HCT116 (cell line): ENCODE measurements around the gene EHD4. TPM values are rescaled to one million over a fixed set of nuclear protein-coding genes. Genes with fewer than 3 reads are reported as not detected.

ENCODE experiments used
- ATAC-seq: fragments of 200-7000 bp; cut with Tn5 transposase; 2 replicates; pipeline ENCODE4 v1.9.1; 2020; ENCODE audit warnings: mild to moderate bottlenecking, moderate library complexity
- BruUV-seq: library from RNA; stranded (reverse); fragments of 400-500 nt; replicated peaks from 2 replicates; lab custom pipeline; 2021; lab: Mats Ljungman, UMichigan
- CTCF ChIA-PET: fragments of 300-600 bp; sonication (Branson Sonifier 250); formaldehyde crosslinking; loops from one replicate; lab custom pipeline; 2021; ENCODE audit warnings: antibody characterized with exemption; lab: Charles Lee
- POLR2A ChIA-PET: fragments of 300-600, 350-600 bp; sonication (Branson Sonifier 250); formaldehyde crosslinking; loops from one replicate; lab custom pipeline; 2021; ENCODE audit warnings: antibody characterized with exemption; lab: Charles Lee
- RAD21 ChIA-PET, 2 experiments: fragments of 300-600 bp; sonication (Branson Sonifier 250); formaldehyde crosslinking; loops; one replicate each; lab custom pipeline; 2023; ENCODE audit warnings: low total read pairs in 2 of 2; ENCODE audit not compliant: uncharacterized antibody in 2 of 2, unreplicated experiment in 2 of 2, low non-redundant PET in 1 of 2; lab: Charles Lee
- DNase-seq: peaks from one replicate; pipeline ENCODE4 v3.0.0-alpha.2; 2010; ENCODE audit warnings: low read depth, low spot score
- H2AFZ ChIP-seq: fragments of 200-600 bp; shearing (Covaris generic), sonication (generic); 2 replicates; pipeline ENCODE4 v1.6.1; 2017; ENCODE audit warnings: low read depth, mixed run types, mixed read lengths, antibody characterized with exemption, low read length; ENCODE audit not compliant: poor library complexity, severe bottlenecking
- H3K27ac ChIP-seq: 2 replicates; pipeline ENCODE4 v1.5.1; 2012; ENCODE audit warnings: low read depth, low read length
- H3K27me3 ChIP-seq: fragments of 200-600 bp; sonication (generic); 2 replicates; pipeline ENCODE4 v1.6.1; 2016; ENCODE audit warnings: mixed run types, low read length, mixed read lengths; ENCODE audit not compliant: insufficient read depth
- H3K36me3 ChIP-seq, 2 experiments: fragments of 200-500 bp in 1 of 2; fragments of 200-600 bp in 1 of 2; sonication (Bioruptor generic) in 1 of 2; sonication (generic) in 1 of 2; 2 replicates each; pipeline versions ENCODE4 v1.5.1 to v1.6.1; 2014 to 2016; ENCODE audit warnings: low read length in 2 of 2, inconsistent platforms in 1 of 2, mixed read lengths in 1 of 2, mixed run types in 1 of 2; ENCODE audit not compliant: insufficient read depth in 2 of 2, control insufficient read depth in 1 of 2
- H3K4me1 ChIP-seq, 2 experiments: fragments of 200-600 bp in 1 of 2; sonication (generic) in 1 of 2; 2 replicates each; pipeline versions ENCODE4 v1.5.1 to v1.6.1; 2012 to 2017; ENCODE audit warnings: low read length in 2 of 2, inconsistent platforms in 1 of 2, mild to moderate bottlenecking in 1 of 2, mixed read lengths in 1 of 2, mixed run types in 1 of 2, moderate library complexity in 1 of 2; ENCODE audit not compliant: insufficient read depth in 2 of 2, control insufficient read depth in 1 of 2
- H3K4me2 ChIP-seq: fragments of 200-600 bp; sonication (generic); 2 replicates; pipeline ENCODE4 v1.6.1; 2017; ENCODE audit warnings: mixed run types, low read length, mixed read lengths
- H3K4me3 ChIP-seq, 2 experiments: fragments of 200-600 bp in 1 of 2; sonication (generic) in 1 of 2; replicated peaks in 1 of 2; 2 replicates each; pipeline ENCODE4 v1.5.1; 2011 to 2016; ENCODE audit warnings: low read length in 2 of 2, control low read depth in 1 of 2, low read depth in 1 of 2, mild to moderate bottlenecking in 1 of 2, mixed read lengths in 1 of 2, mixed run types in 1 of 2
- H3K79me2 ChIP-seq: fragments of 200-600 bp; sonication (generic); 2 replicates; pipeline ENCODE4 v1.6.1; 2017; ENCODE audit warnings: mild to moderate bottlenecking, mixed run types, low read length, moderate library complexity, mixed read lengths; ENCODE audit not compliant: insufficient read depth
- H3K9ac ChIP-seq: fragments of 200-600 bp; sonication (generic); 2 replicates; pipeline ENCODE4 v1.6.1; 2016; ENCODE audit warnings: low read length, mixed read lengths
- H3K9me2 ChIP-seq: fragments of 200-600 bp; sonication (generic), shearing (Covaris generic); 2 replicates; pipeline ENCODE4 v1.6.1; 2017; ENCODE audit warnings: mixed run types, mild to moderate bottlenecking, moderate library complexity; ENCODE audit not compliant: insufficient read depth
- H3K9me3 ChIP-seq, 2 experiments: fragments of 200-500 bp in 1 of 2; fragments of 200-600 bp in 1 of 2; sonication (Bioruptor generic) in 1 of 2; sonication (generic) in 1 of 2; 2 replicates each; pipeline ENCODE4 v1.6.1; 2014 to 2017; ENCODE audit warnings: low read length in 2 of 2, mixed read lengths in 2 of 2, inconsistent platforms in 1 of 2, low read depth in 1 of 2, mild to moderate bottlenecking in 1 of 2, mixed run types in 1 of 2, moderate library complexity in 1 of 2; ENCODE audit not compliant: control insufficient read depth in 1 of 2, insufficient read depth in 1 of 2
- H4K20me1 ChIP-seq: fragments of 200-600 bp; sonication (generic), shearing (Covaris generic); 2 replicates; pipeline ENCODE4 v1.6.1; 2017; ENCODE audit warnings: mixed run types, mild to moderate bottlenecking, moderate library complexity; ENCODE audit not compliant: insufficient read depth
- ATF3 ChIP-seq: IDR thresholded peaks from 2 replicates; pipeline ENCODE4 v1.6.1; 2012
- CBX3 ChIP-seq: IDR thresholded peaks from 2 replicates; pipeline ENCODE4 v1.6.1; 2012; ENCODE audit warnings: low read depth
- CEBPB ChIP-seq: IDR thresholded peaks from 2 replicates; pipeline ENCODE4 v1.6.1; 2012; ENCODE audit warnings: low read depth
- EGR1 ChIP-seq: IDR thresholded peaks from 2 replicates; pipeline ENCODE4 v1.6.1; 2012; ENCODE audit warnings: low read depth
- ELF1 ChIP-seq: IDR thresholded peaks from 2 replicates; pipeline ENCODE4 v1.6.1; 2012; ENCODE audit warnings: low read depth, borderline replicate concordance
- FOSL1 ChIP-seq: IDR thresholded peaks from 2 replicates; pipeline ENCODE4 v1.6.1; 2012; ENCODE audit warnings: low read depth
- JUND ChIP-seq: IDR thresholded peaks from 2 replicates; pipeline ENCODE4 v1.6.1; 2012
- POLR2A ChIP-seq: IDR thresholded peaks from 2 replicates; pipeline ENCODE4 v1.7.0; 2011; ENCODE audit warnings: borderline replicate concordance; ENCODE audit not compliant: insufficient read depth, insufficient read length; ENCODE audit errors: extremely low read depth
- SIN3A ChIP-seq: IDR thresholded peaks from 2 replicates; pipeline ENCODE4 v1.6.1; 2012; ENCODE audit warnings: low read depth
- SRF ChIP-seq: IDR thresholded peaks from 2 replicates; pipeline ENCODE4 v1.6.1; 2012; ENCODE audit warnings: low read depth
- YY1 ChIP-seq: IDR thresholded peaks from 2 replicates; pipeline ENCODE4 v1.6.1; 2011; ENCODE audit warnings: low read length, low read depth, moderate library complexity, mild to moderate bottlenecking; ENCODE audit not compliant: insufficient replicate concordance; ENCODE audit errors: extremely low read depth
- ZBTB33 ChIP-seq: IDR thresholded peaks from 2 replicates; pipeline ENCODE4 v1.6.1; 2011; ENCODE audit warnings: mild to moderate bottlenecking, low read length, moderate library complexity; ENCODE audit not compliant: insufficient replicate concordance; ENCODE audit errors: extremely low read depth
- ZFX ChIP-seq: fragments of 450-650 bp; IDR thresholded peaks from 2 replicates; pipeline ENCODE4 v1.6.1; 2017
- ZNF274 ChIP-seq: fragments of 200-500 bp; sonication (Bioruptor generic); IDR thresholded peaks from 2 replicates; pipeline ENCODE4 v1.6.1; 2014; ENCODE audit warnings: mild to moderate bottlenecking, low read depth, low read length, inconsistent platforms
- intact Hi-C: fragments of 100-400 bp; cut with micrococcal nuclease; formaldehyde crosslinking; loops from 2 replicates; pipeline ENCODE4 v1.10.0; 2022
- total RNA-seq: library from RNA; stranded (reverse); gene quantifications from one replicate; pipeline ENCODE4 v1.2.1, GENCODE V29; 2021; ENCODE audit not compliant: unreplicated experiment
- TF ChIP-seq, protein P1 (sequence below): IDR thresholded peaks from 2 replicates; pipeline ENCODE4 v1.6.1; 2012

EHD4 gene
- total RNA-seq, 1 experiment from 2014 or later, result 28.0 TPM

GRCh38 chr15:41949401-41950126 is 22.8 kb downstream of the EHD4 start:
- peaks cover 4 to 36% of the 10 kb centered on the region in 2 experiments for H3K4me1 ChIP-seq

More at GRCh38 chr15:41949401-41950126, 22.8 kb downstream of the EHD4 start:
- intact Hi-C loops, result no loop called here
- BruUV-seq, result no TSS peak
- DNase-seq (no peak), ATAC-seq (no peak)
- no peak overlapping the region for H3K4me2 ChIP-seq
- no peaks in the 10 kb centered on the region for H3K9me2 ChIP-seq
- no peak overlapping the region for H3K4me3 ChIP-seq
- no peak overlapping the region for H3K27ac ChIP-seq
- H4K20me1 ChIP-seq, result no peaks in the 10 kb centered on the region
- CTCF ChIA-PET, result no interaction called here
- no peak overlapping the region for H3K9ac ChIP-seq
- H3K79me2 ChIP-seq, result peaks cover 48% of the 10 kb centered on the region
- TF ChIP-seq, protein P1, sequence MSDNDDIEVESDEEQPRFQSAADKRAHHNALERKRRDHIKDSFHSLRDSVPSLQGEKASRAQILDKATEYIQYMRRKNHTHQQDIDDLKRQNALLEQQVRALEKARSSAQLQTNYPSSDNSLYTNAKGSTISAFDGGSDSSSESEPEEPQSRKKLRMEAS, result no peak
- no peak for TF ChIP-seq YY1
- no peak for TF ChIP-seq CBX3
- no peak for TF ChIP-seq FOSL1
- TF ChIP-seq SIN3A, result no peak
- no peak for TF ChIP-seq ZBTB33
- no peak for TF ChIP-seq SRF
- TF ChIP-seq POLR2A, result no peak
- no peak for TF ChIP-seq ATF3
- TF ChIP-seq EGR1, result no peak
- no peak for TF ChIP-seq ZFX
- no peak for TF ChIP-seq CEBPB
- no peak for TF ChIP-seq JUND
- TF ChIP-seq ZNF274, result no peak
- no peak for TF ChIP-seq ELF1
- TF ChIP-seq, all 23 proteins: peak for 0
- Histone ChIP-seq H3K9me3 (no peaks in the 10 kb centered on the region), H2AFZ (no peak overlapping the region), H3K27me3 (no peaks in the 10 kb centered on the region), H3K36me3 (peaks cover 4 to 29% of the 10 kb centered on the region in 2 experiments; a peak in 3 of 4 replicates)
- RAD21 ChIA-PET, result no interaction called here
- POLR2A ChIA-PET, result no interaction called here
